ENCODE measurements around the gene SSC5D.
A peak's percentile ranks its signal among the peaks of the same experiment; 100 is the strongest.

Gene SSC5D

GRCh38 chr19:55457683-55458457 lies 30.4 kb upstream of the SSC5D start:
- no peak overlapping the region for H3K4me3 ChIP-seq (ENCODE audit: low read depth, low read length)
- no peak overlapping the region for H3K9ac ChIP-seq (ENCODE audit: low read length)
- peaks cover 14% of the 10 kb centered on the region; the same call in 1 of the 2 replicates for H3K27me3 ChIP-seq (ENCODE audit: control insufficient read depth, insufficient read depth, low read length)
- peaks cover 12% of the 10 kb centered on the region for H3K4me1 ChIP-seq (ENCODE audit: control insufficient read depth, insufficient read depth, low read length)
- H3K36me3 ChIP-seq (ENCODE audit: control insufficient read depth, insufficient read depth, low read length): peaks cover 11% of the 10 kb centered on the region
- H3K9me3 ChIP-seq (ENCODE audit: control insufficient read depth, insufficient read depth, low read depth, low read length): no peaks in the 10 kb centered on the region
- no peak overlapping the region for H3K27ac ChIP-seq (ENCODE audit: low read depth, low read length)

GRCh38 chr19:55459551-55459949 lies 28.7 kb upstream of the SSC5D start:
- no peak overlapping the region for H3K4me3 ChIP-seq (ENCODE audit: low read depth, low read length)
- H3K27me3 ChIP-seq (ENCODE audit: control insufficient read depth, insufficient read depth, low read length): peaks cover 26% of the 10 kb centered on the region
- no peak overlapping the region for H3K27ac ChIP-seq (ENCODE audit: low read depth, low read length)
- no peaks in the 10 kb centered on the region for H3K9me3 ChIP-seq (ENCODE audit: control insufficient read depth, insufficient read depth, low read depth, low read length)
- peaks cover 8% of the 10 kb centered on the region for H3K36me3 ChIP-seq (ENCODE audit: control insufficient read depth, insufficient read depth, low read length)
- H3K9ac ChIP-seq (ENCODE audit: low read length): no peak overlapping the region
- H3K4me1 ChIP-seq (ENCODE audit: control insufficient read depth, insufficient read depth, low read length): peaks cover 28% of the 10 kb centered on the region

GRCh38 chr19:55459950-55460657 lies 28.1 kb upstream of the SSC5D start:
- Histone ChIP-seq H3K9ac (ENCODE audit: low read length) (no peak overlapping the region), H3K27me3 (ENCODE audit: control insufficient read depth, insufficient read depth, low read length) (peaks cover 31% of the 10 kb centered on the region), H3K27ac (ENCODE audit: low read depth, low read length) (no peak overlapping the region), H3K9me3 (ENCODE audit: control insufficient read depth, insufficient read depth, low read depth, low read length) (no peaks in the 10 kb centered on the region), H3K4me3 (ENCODE audit: low read depth, low read length) (peak overlapping the region; percentile 66), H3K4me1 (ENCODE audit: control insufficient read depth, insufficient read depth, low read length) (peaks cover 31% of the 10 kb centered on the region), H3K36me3 (ENCODE audit: control insufficient read depth, insufficient read depth, low read length) (peaks cover 8% of the 10 kb centered on the region)

GRCh38 chr19:55460670-55461258 lies 27.5 kb upstream of the SSC5D start:
- Histone ChIP-seq H3K27me3 (ENCODE audit: control insufficient read depth, insufficient read depth, low read length) (peaks cover 38% of the 10 kb centered on the region), H3K4me3 (ENCODE audit: low read depth, low read length) (peak overlapping the region; percentile 66), H3K27ac (ENCODE audit: low read depth, low read length) (peak overlapping the region; percentile 70; the same call in 1 of the 2 replicates), H3K9ac (ENCODE audit: low read length) (peak overlapping the region; percentile 75), H3K4me1 (ENCODE audit: control insufficient read depth, insufficient read depth, low read length) (peaks cover 37% of the 10 kb centered on the region), H3K9me3 (ENCODE audit: control insufficient read depth, insufficient read depth, low read depth, low read length) (no peaks in the 10 kb centered on the region), H3K36me3 (ENCODE audit: control insufficient read depth, insufficient read depth, low read length) (peaks cover 8% of the 10 kb centered on the region)

GRCh38 chr19:55461259-55461973 lies 26.8 kb upstream of the SSC5D start, which contains the start of gene ISOC2:
ISOC2 (minus strand) TSS chr19:55461642; CDS start chr19:55456486, 5,156 bp downstream.
- H3K27me3 ChIP-seq (ENCODE audit: control insufficient read depth, insufficient read depth, low read length): peaks cover 44% of the 10 kb centered on the region
- peaks cover 3% of the 10 kb centered on the region for H3K36me3 ChIP-seq (ENCODE audit: control insufficient read depth, insufficient read depth, low read length)
- H3K4me3 ChIP-seq (ENCODE audit: low read depth, low read length): peak within 1 kb of the TSS; percentile 66
- peak within 1 kb of the TSS; percentile 75 for H3K9ac ChIP-seq (ENCODE audit: low read length)
- peak within 1 kb of the TSS; percentile 70 for H3K27ac ChIP-seq (ENCODE audit: low read depth, low read length)
- no peaks in the 10 kb centered on the region for H3K9me3 ChIP-seq (ENCODE audit: control insufficient read depth, insufficient read depth, low read depth, low read length)
- H3K4me1 ChIP-seq (ENCODE audit: control insufficient read depth, insufficient read depth, low read length): peaks cover 37% of the 10 kb centered on the region

GRCh38 chr19:55461974-55462626 lies 26.1 kb upstream of the SSC5D start:
- Histone ChIP-seq H3K27ac (ENCODE audit: low read depth, low read length) (no peak overlapping the region), H3K27me3 (ENCODE audit: control insufficient read depth, insufficient read depth, low read length) (peaks cover 51% of the 10 kb centered on the region), H3K4me1 (ENCODE audit: control insufficient read depth, insufficient read depth, low read length) (peaks cover 37% of the 10 kb centered on the region), H3K36me3 (ENCODE audit: control insufficient read depth, insufficient read depth, low read length) (no peaks in the 10 kb centered on the region), H3K9me3 (ENCODE audit: control insufficient read depth, insufficient read depth, low read depth, low read length) (no peaks in the 10 kb centered on the region), H3K4me3 (ENCODE audit: low read depth, low read length) (peak overlapping the region; percentile 43), H3K9ac (ENCODE audit: low read length) (no peak overlapping the region)

- H3K9me3 ChIP-seq (ENCODE audit: control insufficient read depth, insufficient read depth, low read depth, low read length): no peaks in the 10 kb centered on the region
- no peaks in the 10 kb centered on the region for H3K36me3 ChIP-seq (ENCODE audit: control insufficient read depth, insufficient read depth, low read length)
- no peak overlapping the region for H3K27ac ChIP-seq (ENCODE audit: low read depth, low read length)
- H3K9ac ChIP-seq (ENCODE audit: low read length): no peak overlapping the region
- H3K4me3 ChIP-seq (ENCODE audit: low read depth, low read length): no peak overlapping the region
- peaks cover 41% of the 10 kb centered on the region for H3K4me1 ChIP-seq (ENCODE audit: control insufficient read depth, insufficient read depth, low read length)
- peaks cover 57% of the 10 kb centered on the region for H3K27me3 ChIP-seq (ENCODE audit: control insufficient read depth, insufficient read depth, low read length)
Observed at GRCh38 chr19:55462722-55463121, 25.5 kb upstream of the SSC5D start.

GRCh38 chr19:55463583-55464031 lies 24.6 kb upstream of the SSC5D start:
- H3K4me1 ChIP-seq (ENCODE audit: control insufficient read depth, insufficient read depth, low read length): peaks cover 41% of the 10 kb centered on the region
- H3K9ac ChIP-seq (ENCODE audit: low read length): peak overlapping the region; percentile 43
- no peaks in the 10 kb centered on the region for H3K36me3 ChIP-seq (ENCODE audit: control insufficient read depth, insufficient read depth, low read length)
- H3K9me3 ChIP-seq (ENCODE audit: control insufficient read depth, insufficient read depth, low read depth, low read length): no peaks in the 10 kb centered on the region
- no peak overlapping the region for H3K27ac ChIP-seq (ENCODE audit: low read depth, low read length)
- peak overlapping the region; percentile 52 for H3K4me3 ChIP-seq (ENCODE audit: low read depth, low read length)
- H3K27me3 ChIP-seq (ENCODE audit: control insufficient read depth, insufficient read depth, low read length): peaks cover 62% of the 10 kb centered on the region

- Histone ChIP-seq H3K9me3 (ENCODE audit: control insufficient read depth, insufficient read depth, low read depth, low read length) (no peaks in the 10 kb centered on the region), H3K36me3 (ENCODE audit: control insufficient read depth, insufficient read depth, low read length) (no peaks in the 10 kb centered on the region), H3K4me1 (ENCODE audit: control insufficient read depth, insufficient read depth, low read length) (peaks cover 41% of the 10 kb centered on the region), H3K27ac (ENCODE audit: low read depth, low read length) (peak overlapping the region; percentile 56; the same call in 1 of the 2 replicates), H3K9ac (ENCODE audit: low read length) (peak overlapping the region; percentile 43), H3K4me3 (ENCODE audit: low read depth, low read length) (peak overlapping the region; percentile 52), H3K27me3 (ENCODE audit: control insufficient read depth, insufficient read depth, low read length) (peaks cover 62% of the 10 kb centered on the region)
Observed at GRCh38 chr19:55464039-55464661, 24.1 kb upstream of the SSC5D start.

- peaks cover 41% of the 10 kb centered on the region for H3K4me1 ChIP-seq (ENCODE audit: control insufficient read depth, insufficient read depth, low read length)
- H3K9me3 ChIP-seq (ENCODE audit: control insufficient read depth, insufficient read depth, low read depth, low read length): no peaks in the 10 kb centered on the region
- H3K27me3 ChIP-seq (ENCODE audit: control insufficient read depth, insufficient read depth, low read length): peaks cover 62% of the 10 kb centered on the region
- H3K9ac ChIP-seq (ENCODE audit: low read length): peak within 1 kb of the TSS; percentile 43
- H3K36me3 ChIP-seq (ENCODE audit: control insufficient read depth, insufficient read depth, low read length): no peaks in the 10 kb centered on the region
- H3K4me3 ChIP-seq (ENCODE audit: low read depth, low read length): peak within 1 kb of the TSS; percentile 52
- peak within 1 kb of the TSS; percentile 56; the same call in 1 of the 2 replicates for H3K27ac ChIP-seq (ENCODE audit: low read depth, low read length)
Observed at GRCh38 chr19:55464662-55465054, 23.6 kb upstream of the SSC5D start, which contains the start of gene C19orf85. C19orf85 (minus strand) TSS chr19:55464751; CDS start chr19:55464554, 197 bp downstream.

Measured in HUES6 (cell line).